ENCODE measurements around the gene USH2A.

GRCh38 chr1:216046336-216046735 lies 376.9 kb downstream of the USH2A start:
- no peak for TF ChIP-seq POLR2A (IDR thresholded peaks at IDR 0.05)
- no peak for TF ChIP-seq CTCF (IDR thresholded peaks at IDR 0.05)

Data from adrenal gland (tissue), 5 donors.